ENCODE results near the gene BZW2.

Gene BZW2

DNA sequence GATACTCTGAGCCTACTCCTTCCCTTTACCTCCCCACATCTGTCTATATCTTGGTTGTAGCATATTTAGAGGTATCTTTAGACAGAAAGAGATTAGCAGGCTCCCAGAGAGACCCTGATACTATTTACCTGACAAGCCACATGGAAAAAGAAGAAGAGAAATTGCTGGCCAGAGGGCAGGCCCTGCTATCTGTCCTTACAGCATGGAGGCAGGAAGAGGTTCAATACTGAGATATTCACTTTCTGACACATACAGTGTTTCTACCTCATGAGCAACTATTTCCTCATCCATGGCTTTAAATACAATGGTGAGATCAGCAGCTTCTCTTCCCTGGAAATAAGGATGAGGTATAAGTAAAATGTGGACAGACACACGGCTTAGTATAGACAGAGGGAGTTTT lies 73.7 kb downstream of the BZW2 start:
- TF ChIP-seq, protein P1, sequence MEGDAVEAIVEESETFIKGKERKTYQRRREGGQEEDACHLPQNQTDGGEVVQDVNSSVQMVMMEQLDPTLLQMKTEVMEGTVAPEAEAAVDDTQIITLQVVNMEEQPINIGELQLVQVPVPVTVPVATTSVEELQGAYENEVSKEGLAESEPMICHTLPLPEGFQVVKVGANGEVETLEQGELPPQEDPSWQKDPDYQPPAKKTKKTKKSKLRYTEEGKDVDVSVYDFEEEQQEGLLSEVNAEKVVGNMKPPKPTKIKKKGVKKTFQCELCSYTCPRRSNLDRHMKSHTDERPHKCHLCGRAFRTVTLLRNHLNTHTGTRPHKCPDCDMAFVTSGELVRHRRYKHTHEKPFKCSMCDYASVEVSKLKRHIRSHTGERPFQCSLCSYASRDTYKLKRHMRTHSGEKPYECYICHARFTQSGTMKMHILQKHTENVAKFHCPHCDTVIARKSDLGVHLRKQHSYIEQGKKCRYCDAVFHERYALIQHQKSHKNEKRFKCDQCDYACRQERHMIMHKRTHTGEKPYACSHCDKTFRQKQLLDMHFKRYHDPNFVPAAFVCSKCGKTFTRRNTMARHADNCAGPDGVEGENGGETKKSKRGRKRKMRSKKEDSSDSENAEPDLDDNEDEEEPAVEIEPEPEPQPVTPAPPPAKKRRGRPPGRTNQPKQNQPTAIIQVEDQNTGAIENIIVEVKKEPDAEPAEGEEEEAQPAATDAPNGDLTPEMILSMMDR (IDR thresholded peaks at IDR 0.05; ENCODE audit: borderline replicate concordance, control extremely low read depth, extremely low read depth, insufficient read depth, missing control alignments): no peak
- DNase-seq (ENCODE audit: low spot score): no peak
- in situ Hi-C loops (cut with MboI; ENCODE audit: low sequenced_read_pairs, unreplicated experiment): no loop called here

DNA sequence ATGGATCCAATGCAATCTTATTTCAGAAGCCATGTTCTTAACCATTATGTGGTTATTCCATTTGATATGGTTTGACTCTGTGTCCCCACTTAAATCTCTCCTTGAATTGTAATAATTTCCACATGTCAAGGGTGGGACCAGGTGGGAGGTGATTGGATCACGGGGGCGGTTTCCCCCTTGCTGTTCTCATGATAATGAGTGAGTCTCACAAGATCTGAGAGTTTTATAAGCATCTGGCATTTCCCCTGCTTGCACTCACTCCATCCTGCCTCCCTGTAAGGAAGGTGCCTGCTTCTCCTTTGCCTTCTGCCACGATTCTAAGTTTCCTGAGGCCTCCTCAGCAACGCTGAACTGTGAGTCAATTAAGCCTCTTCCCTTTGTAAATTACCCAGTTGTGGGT lies 75.6 kb downstream of the BZW2 start:
- in situ Hi-C loops (cut with MboI; ENCODE audit: low sequenced_read_pairs, unreplicated experiment): no loop called here
- DNase-seq (ENCODE audit: low spot score): no peak
- TF ChIP-seq, protein P1 (IDR thresholded peaks at IDR 0.05; ENCODE audit: borderline replicate concordance, control extremely low read depth, extremely low read depth, insufficient read depth, missing control alignments): no peak

DNA sequence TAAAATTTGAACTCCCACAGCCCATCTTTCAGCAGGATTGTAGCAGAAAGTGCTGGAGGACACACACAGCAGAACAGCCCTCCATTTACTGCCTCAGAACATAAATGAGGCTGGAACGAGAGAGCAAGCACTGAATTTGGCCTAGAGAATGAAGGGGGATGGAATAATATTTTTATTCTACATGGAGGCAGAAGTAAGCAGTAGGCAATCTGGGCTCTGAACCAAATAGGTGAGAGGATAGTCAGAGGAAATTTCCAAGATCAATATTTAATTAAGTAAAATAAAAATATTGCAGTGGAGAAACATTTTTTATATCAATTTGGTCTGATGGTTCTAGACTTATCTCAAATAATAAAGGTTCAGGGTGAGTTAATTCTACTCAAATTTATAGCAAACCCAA lies 78.4 kb downstream of the BZW2 start:
- no peak for DNase-seq (ENCODE audit: low spot score)
- TF ChIP-seq, protein P1 (IDR thresholded peaks at IDR 0.05; ENCODE audit: borderline replicate concordance, control extremely low read depth, extremely low read depth, insufficient read depth, missing control alignments): no peak
- in situ Hi-C loops (cut with MboI; ENCODE audit: low sequenced_read_pairs, unreplicated experiment): no loop called here

DNA sequence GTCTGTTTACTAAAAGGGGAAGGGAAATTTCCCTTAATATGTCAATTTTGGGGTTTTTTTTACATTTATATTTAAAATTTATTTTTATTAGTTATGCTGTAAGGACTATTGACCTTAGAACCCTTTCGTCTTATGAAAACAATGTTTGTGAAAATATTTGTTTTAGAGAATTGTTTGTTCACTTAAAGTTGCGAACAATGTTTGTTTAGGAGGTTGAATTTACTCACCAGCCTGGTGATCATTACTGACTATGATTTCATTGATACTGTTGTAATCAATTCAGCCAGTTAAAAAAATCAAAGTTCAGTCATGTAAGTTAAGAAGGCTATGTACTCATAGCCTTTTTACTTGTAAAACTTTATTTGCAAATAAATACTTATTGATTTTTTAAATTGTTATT lies 80.2 kb downstream of the BZW2 start:
- DNase-seq (ENCODE audit: low spot score): no peak
- TF ChIP-seq, protein P1 (IDR thresholded peaks at IDR 0.05; ENCODE audit: borderline replicate concordance, control extremely low read depth, extremely low read depth, insufficient read depth, missing control alignments): no peak
- in situ Hi-C loops (cut with MboI; ENCODE audit: low sequenced_read_pairs, unreplicated experiment): no loop called here

DNA sequence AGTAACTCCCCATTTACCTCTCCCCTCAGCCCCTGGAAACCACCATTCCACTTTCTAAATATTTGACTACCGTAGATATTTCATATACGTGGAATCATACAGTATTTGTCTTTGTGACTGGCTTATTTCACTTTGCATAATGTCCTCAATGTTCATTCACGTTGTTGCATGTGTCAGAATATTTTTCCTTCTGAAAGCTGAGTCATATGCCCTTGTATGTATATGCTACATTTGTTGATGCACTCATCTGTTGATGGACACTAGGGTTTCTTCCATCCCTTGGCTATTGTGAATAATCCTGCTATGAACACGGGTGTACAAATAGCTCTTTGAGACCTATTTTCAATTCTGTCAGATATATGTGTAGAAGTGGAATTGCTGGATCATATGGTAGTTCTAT lies 81.8 kb downstream of the BZW2 start:
- in situ Hi-C loops (cut with MboI; ENCODE audit: low sequenced_read_pairs, unreplicated experiment): no loop called here
- DNase-seq (ENCODE audit: low spot score): no peak
- TF ChIP-seq, protein P1 (IDR thresholded peaks at IDR 0.05; ENCODE audit: borderline replicate concordance, control extremely low read depth, extremely low read depth, insufficient read depth, missing control alignments): no peak

DNA sequence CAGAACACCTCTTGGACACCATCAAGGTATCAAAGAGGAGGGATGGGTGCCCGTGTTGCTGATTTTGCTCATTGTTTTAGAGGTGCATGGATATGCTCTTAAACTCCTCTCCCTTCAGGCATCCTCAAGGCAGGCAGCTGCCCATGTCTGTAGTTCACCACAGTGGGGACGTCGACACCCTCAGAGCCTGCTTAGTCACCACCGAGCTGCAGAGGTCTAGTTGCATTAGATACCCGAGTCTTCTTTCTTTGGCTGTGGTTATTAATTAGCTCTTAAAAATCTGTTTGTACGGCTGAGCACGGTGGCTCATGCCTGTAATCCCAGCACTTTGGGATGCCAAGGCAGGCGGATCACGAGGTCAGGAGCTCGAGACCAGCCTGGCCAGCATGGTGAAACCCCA lies 82.8 kb downstream of the BZW2 start:
- no peak for DNase-seq (ENCODE audit: low spot score)
- in situ Hi-C loops (cut with MboI; ENCODE audit: low sequenced_read_pairs, unreplicated experiment): no loop called here

More for the DNA sequence above, 82.8 kb downstream of the BZW2 start:
- TF ChIP-seq, protein P1 (IDR thresholded peaks at IDR 0.05; ENCODE audit: borderline replicate concordance, control extremely low read depth, extremely low read depth, insufficient read depth, missing control alignments): no peak

Data from GM13976 (cell line).